SKM-1 (cell line): ENCODE measurements around the gene MADCAM1.

Experiments used
- DNase-seq: peaks from one replicate; lab custom pipeline; 2025; ENCODE audit not compliant: unreplicated experiment; lab: John Stamatoyannopoulos, UW

MADCAM1 gene

DNA sequence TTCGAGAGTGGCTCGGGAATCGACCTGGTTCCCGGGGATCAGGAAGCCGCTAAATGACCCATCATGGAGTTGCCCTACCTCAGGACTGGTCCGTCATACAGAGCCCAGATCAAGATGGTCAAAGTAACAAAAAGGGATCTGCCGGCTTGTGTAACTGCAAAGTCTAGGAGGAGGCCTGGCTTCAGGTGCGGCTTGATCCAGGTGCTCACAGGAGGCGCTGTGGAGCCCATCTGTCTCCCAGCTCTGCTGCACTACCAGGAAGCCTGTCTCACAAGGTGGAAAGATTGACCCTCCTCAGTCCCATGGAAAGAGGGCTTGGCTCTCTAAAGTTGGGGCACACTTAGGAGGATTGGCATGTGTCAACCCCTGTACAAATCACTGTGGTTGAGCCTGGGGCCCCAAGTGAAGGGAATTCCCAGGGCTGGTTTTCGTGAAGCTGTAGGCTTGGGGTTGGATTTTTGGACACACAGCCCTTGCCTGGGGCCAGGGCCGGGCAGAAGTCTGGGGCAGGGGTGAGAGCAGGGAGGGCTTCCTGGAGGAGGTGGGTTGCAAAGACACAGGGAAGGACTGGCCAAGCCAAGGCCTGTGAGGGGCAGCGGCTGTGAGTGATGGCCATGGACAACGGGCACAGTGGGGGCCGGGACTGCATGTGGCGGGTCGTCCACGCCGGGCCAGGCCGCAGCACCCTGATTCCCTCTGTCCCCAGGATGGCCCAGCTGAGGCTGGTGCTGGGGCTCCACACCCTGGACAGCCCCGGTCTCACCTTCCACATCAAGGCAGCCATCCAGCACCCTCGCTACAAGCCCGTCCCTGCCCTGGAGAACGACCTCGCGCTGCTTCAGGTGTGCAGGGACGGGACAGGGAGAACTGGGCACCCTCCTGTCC, 51.8 kb downstream of the MADCAM1 start:
- no peak for DNase-seq

DNA sequence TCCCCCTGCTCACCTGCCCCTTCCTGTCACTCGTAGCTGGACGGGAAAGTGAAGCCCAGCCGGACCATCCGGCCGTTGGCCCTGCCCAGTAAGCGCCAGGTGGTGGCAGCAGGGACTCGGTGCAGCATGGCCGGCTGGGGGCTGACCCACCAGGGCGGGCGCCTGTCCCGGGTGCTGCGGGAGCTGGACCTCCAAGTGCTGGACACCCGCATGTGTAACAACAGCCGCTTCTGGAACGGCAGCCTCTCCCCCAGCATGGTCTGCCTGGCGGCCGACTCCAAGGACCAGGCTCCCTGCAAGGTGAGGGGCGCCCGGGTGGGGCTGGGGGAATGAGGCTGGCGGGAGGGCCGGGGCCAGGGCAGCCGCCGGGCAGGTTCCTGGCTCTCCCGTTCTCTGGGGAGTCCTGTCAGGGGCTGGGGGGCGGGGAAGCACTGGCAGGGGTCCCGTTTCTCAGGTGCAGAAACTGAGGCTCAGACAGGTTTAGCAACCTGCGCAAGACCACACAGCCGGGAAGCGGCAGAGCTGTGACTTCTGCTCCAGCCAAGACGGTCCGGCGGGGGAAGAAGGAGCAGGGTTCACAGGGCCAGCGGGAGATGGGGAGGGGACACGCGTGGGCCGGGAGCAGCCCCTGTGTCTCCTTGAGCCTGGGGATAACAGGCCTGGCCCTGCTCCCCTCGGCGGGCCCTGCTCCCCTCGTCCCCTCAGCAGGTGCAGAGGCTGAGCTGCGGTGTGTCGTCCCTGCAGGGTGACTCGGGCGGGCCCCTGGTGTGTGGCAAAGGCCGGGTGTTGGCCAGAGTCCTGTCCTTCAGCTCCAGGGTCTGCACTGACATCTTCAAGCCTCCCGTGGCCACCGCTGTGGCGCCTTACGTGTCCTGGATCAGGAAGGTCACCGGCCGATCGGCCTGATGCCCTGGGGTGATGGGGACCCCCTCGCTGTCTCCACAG, 52.9 kb downstream of the MADCAM1 start:
- DNase-seq = no peak

DNA sequence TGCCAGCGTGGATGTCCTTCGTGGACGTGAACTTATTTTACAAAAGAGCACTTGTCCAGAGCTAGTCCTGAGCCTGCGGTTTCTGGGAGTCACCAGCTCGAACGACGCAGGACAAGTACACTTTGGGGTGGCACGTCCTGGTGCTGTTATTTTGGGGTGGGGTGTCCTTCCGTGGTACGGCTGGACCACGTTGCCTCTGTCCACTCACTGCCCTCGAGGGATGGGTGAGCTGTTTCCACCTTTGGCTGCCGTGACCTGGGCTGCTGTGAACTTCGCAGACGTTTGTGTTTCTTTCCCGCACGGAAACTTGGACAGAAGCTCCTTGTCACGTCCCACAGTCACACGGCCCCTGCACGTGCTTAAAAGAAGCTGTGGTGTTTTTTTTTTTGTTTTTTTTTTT, 58.5 kb downstream of the MADCAM1 start:
- no peak for DNase-seq
